CD14-positive monocyte (primary cell): Measurements from ENCODE around the gene NLRP8. TPM values are rescaled to one million over a fixed set of nuclear protein-coding genes. Genes with fewer than 3 reads are reported as not detected.

ENCODE experiments used
- DNase-seq, 3 donors: peaks; one replicate each; pipeline ENCODE4 v3.0.0-alpha.2; 2011 to 2022
- H2AFZ ChIP-seq: 2 replicates; pipeline ENCODE4 v1.6.0; 2012; ENCODE audit warnings: mild to moderate bottlenecking, low read depth, low read length, inconsistent platforms; ENCODE audit not compliant: insufficient read depth, poor library complexity, severe bottlenecking
- H3K27ac ChIP-seq, 2 donors: 1 replicate in 1 of 2; 2 replicates in 1 of 2; pipeline ENCODE4 v1.5.1; 2012 to 2013; ENCODE audit warnings: low read length in 2 of 2, control low read depth in 1 of 2, inconsistent platforms in 1 of 2, low read depth in 1 of 2, mild to moderate bottlenecking in 1 of 2
- H3K27me3 ChIP-seq, 2 donors: one replicate each; pipeline versions ENCODE4 v1.6.0 to v1.6.1; 2011 to 2013; ENCODE audit warnings: low read length in 2 of 2; ENCODE audit not compliant: control insufficient read depth in 2 of 2, insufficient read depth in 2 of 2
- H3K36me3 ChIP-seq, 2 donors: replicated peaks in 1 of 2; 1 replicate in 1 of 2; 2 replicates in 1 of 2; pipeline versions ENCODE4 v1.5.1 to v1.6.1; 2012 to 2013; ENCODE audit warnings: low read length in 2 of 2, control low read depth in 1 of 2, inconsistent platforms in 1 of 2, mild to moderate bottlenecking in 1 of 2; ENCODE audit not compliant: insufficient read depth in 2 of 2, control insufficient read depth in 1 of 2
- H3K4me1 ChIP-seq, 2 donors: 1 replicate in 1 of 2; 2 replicates in 1 of 2; pipeline versions ENCODE4 v1.5.1 to v1.6.1; 2012 to 2013; ENCODE audit warnings: low read length in 2 of 2, control low read depth in 1 of 2, inconsistent platforms in 1 of 2, mild to moderate bottlenecking in 1 of 2, moderate library complexity in 1 of 2; ENCODE audit not compliant: insufficient read depth in 2 of 2, control insufficient read depth in 1 of 2
- H3K4me2 ChIP-seq: replicated peaks from 2 replicates; pipeline ENCODE3; 2012; ENCODE audit warnings: low read length, moderate library complexity, mild to moderate bottlenecking; ENCODE audit not compliant: poor library complexity, severe bottlenecking; ENCODE audit errors: extremely low read depth
- H3K4me3 ChIP-seq, 3 experiments: fragments of 200-600 bp in 1 of 3; sonication (generic) in 1 of 3; replicated peaks in 1 of 3; 1 replicate in 2 of 3; 2 replicates in 1 of 3; pipeline ENCODE4 v1.5.1; 2011 to 2013; ENCODE audit warnings: low read length in 3 of 3, mild to moderate bottlenecking in 3 of 3, control low read depth in 2 of 3, low read depth in 2 of 3, inconsistent platforms in 1 of 3, moderate library complexity in 1 of 3
- H3K79me2 ChIP-seq: 2 replicates; pipeline ENCODE4 v1.6.0; 2012; ENCODE audit warnings: mild to moderate bottlenecking, control low read depth, inconsistent platforms, low read length, moderate library complexity; ENCODE audit not compliant: insufficient read depth
- H3K9ac ChIP-seq: 2 replicates; pipeline ENCODE4 v1.6.0; 2017; ENCODE audit warnings: low read length, mild to moderate bottlenecking; ENCODE audit not compliant: insufficient read depth, poor library complexity, severe bottlenecking
- H3K9me3 ChIP-seq, 2 donors: replicated peaks in 1 of 2; 1 replicate in 1 of 2; 2 replicates in 1 of 2; pipeline versions ENCODE4 v1.5.1 to v1.6.1; 2012 to 2013; ENCODE audit warnings: low read length in 2 of 2, control low read depth in 1 of 2; ENCODE audit not compliant: control insufficient read depth in 1 of 2, insufficient read depth in 1 of 2
- H4K20me1 ChIP-seq: 2 replicates; pipeline ENCODE4 v1.6.0; 2012; ENCODE audit warnings: mild to moderate bottlenecking, low read length, control low read depth, moderate library complexity; ENCODE audit not compliant: insufficient read depth
- H3K27ac Mint-ChIP-seq, 7 donors: one replicate each; pipeline ENCODE4 v1.8.0; 2020; ENCODE audit warnings: mild to moderate bottlenecking in 7 of 7, mixed read lengths in 7 of 7, moderate library complexity in 6 of 7, inconsistent platforms in 2 of 7
- H3K27me3 Mint-ChIP-seq, 3 donors: one replicate each; pipeline ENCODE4 v1.8.0; 2021 to 2022; ENCODE audit warnings: low read depth in 3 of 3, mild to moderate bottlenecking in 3 of 3, mixed read lengths in 3 of 3, moderate library complexity in 3 of 3, inconsistent platforms in 1 of 3
- H3K36me3 Mint-ChIP-seq, 2 donors: one replicate each; pipeline ENCODE4 v1.8.0; 2020; ENCODE audit warnings: mixed read lengths in 2 of 2, inconsistent platforms in 1 of 2, mild to moderate bottlenecking in 1 of 2
- H3K4me1 Mint-ChIP-seq: one replicate; pipeline ENCODE4 v1.8.0; 2020; ENCODE audit warnings: mild to moderate bottlenecking, mixed read lengths
- H3K4me3 Mint-ChIP-seq, 2 donors: one replicate each; pipeline ENCODE4 v1.8.0; 2020; ENCODE audit warnings: mild to moderate bottlenecking in 2 of 2, mixed read lengths in 2 of 2, moderate library complexity in 1 of 2
- H3K9me3 Mint-ChIP-seq, 7 donors: one replicate each; pipeline ENCODE4 v1.8.0; 2020 to 2022; ENCODE audit warnings: mixed read lengths in 7 of 7, mild to moderate bottlenecking in 6 of 7, moderate library complexity in 6 of 7, inconsistent platforms in 2 of 7
- whole genome bisulfite sequencing: methylation state at CpG from one replicate; pipeline ENCODE4 v1.1.5; 2013; ENCODE audit warnings: missing lambda C conversion rate; ENCODE audit not compliant: insufficient coverage; 5-methylcytosine and 5-hydroxymethylcytosine counted together
- intact Hi-C, 2 donors: fragments of 100-400 bp; cut with micrococcal nuclease; formaldehyde crosslinking; loops; one replicate each; pipeline versions ENCODE4 v1.15.0 to v1.15.1; 2023
- polyA plus RNA-seq, 3 donors: library from polyadenylated mRNA; depleted of rRNA in 1 of 3; unstranded in 2 of 3; stranded (reverse) in 1 of 3; fragments of 300-500 nt in 2 of 3; fragments of >200 nt in 1 of 3; fragmentation: Illumina TruSeq in 2 of 3; gene quantifications; 1 replicate in 2 of 3; 2 replicates in 1 of 3; pipeline ENCODE4 v1.2.3, GENCODE V29; 2012 to 2021
- TF ChIP-seq, protein P1 (sequence below): fragments of 200-600 bp; IDR thresholded peaks from one replicate; pipeline ENCODE4 v1.8.0; 2022; ENCODE audit warnings: antibody characterized with exemption, mild to moderate bottlenecking

Gene NLRP8
- polyA plus RNA-seq, 3 donors = not detected

- Mint-ChIP-seq H3K27me3 (no peaks in the 10 kb centered on the region), H3K4me1 (no peaks in the 10 kb centered on the region), H3K4me3 (no peak overlapping the region), H3K27ac (peak overlapping the region in 1 of 7 donors; percentile 42), H3K36me3 (no peaks in the 10 kb centered on the region), H3K9me3 (peaks cover 18 to 60% (median 52%) of the 10 kb centered on the region in 7 donors)
- H3K27me3 ChIP-seq = no peaks in the 10 kb centered on the region
- no peaks in the 10 kb centered on the region for H3K36me3 ChIP-seq
- H4K20me1 ChIP-seq = no peaks in the 10 kb centered on the region
- no peaks in the 10 kb centered on the region for H3K4me1 ChIP-seq
- no peak overlapping the region for H3K9ac ChIP-seq
- TF ChIP-seq, protein P1, sequence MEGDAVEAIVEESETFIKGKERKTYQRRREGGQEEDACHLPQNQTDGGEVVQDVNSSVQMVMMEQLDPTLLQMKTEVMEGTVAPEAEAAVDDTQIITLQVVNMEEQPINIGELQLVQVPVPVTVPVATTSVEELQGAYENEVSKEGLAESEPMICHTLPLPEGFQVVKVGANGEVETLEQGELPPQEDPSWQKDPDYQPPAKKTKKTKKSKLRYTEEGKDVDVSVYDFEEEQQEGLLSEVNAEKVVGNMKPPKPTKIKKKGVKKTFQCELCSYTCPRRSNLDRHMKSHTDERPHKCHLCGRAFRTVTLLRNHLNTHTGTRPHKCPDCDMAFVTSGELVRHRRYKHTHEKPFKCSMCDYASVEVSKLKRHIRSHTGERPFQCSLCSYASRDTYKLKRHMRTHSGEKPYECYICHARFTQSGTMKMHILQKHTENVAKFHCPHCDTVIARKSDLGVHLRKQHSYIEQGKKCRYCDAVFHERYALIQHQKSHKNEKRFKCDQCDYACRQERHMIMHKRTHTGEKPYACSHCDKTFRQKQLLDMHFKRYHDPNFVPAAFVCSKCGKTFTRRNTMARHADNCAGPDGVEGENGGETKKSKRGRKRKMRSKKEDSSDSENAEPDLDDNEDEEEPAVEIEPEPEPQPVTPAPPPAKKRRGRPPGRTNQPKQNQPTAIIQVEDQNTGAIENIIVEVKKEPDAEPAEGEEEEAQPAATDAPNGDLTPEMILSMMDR = no peak
- DNase-seq = no peak
- H3K27ac ChIP-seq = no peak overlapping the region
- H3K9me3 ChIP-seq = peaks cover 30 to 54% of the 10 kb centered on the region in 2 donors
- H3K79me2 ChIP-seq = no peaks in the 10 kb centered on the region
- WGBS = no CpG with 5 or more reads among the region's 3 CpGs
- no peak overlapping the region for H3K4me2 ChIP-seq
- intact Hi-C loops = no loop called here
- H3K4me3 ChIP-seq = no peak overlapping the region
- H2AFZ ChIP-seq = no peak overlapping the region
Observed at GRCh38 chr19:55973982-55974381, 26.4 kb downstream of the NLRP8 start.

DNA sequence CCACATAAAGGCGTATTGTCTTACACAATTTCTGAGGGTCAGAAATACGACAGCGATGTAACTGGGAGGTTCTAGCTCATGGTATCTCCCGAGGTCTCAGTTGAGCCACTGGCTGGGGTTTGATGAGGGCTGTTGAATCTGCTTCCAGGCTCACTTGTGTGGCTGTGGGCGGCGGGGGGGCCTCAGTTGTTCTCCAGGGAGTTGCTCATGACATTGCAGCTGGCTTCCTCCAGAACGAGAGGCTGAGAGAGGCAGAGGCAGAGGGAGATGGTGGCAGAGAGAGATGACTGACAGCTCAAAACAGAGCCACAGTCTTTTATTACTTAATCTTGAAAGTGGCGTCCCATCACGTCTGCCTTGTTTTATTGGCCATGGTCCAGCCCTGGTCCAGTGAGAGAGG is 32.8 kb downstream of the NLRP8 start:
- no peak overlapping the region for H3K4me3 Mint-ChIP-seq
- H3K9me3 Mint-ChIP-seq = peaks cover 11 to 68% (median 40%) of the 10 kb centered on the region in 7 donors
- Histone ChIP-seq H2AFZ (no peak overlapping the region), H4K20me1 (no peaks in the 10 kb centered on the region), H3K9me3 (peaks cover 28 to 51% of the 10 kb centered on the region in 2 donors), H3K4me2 (no peak overlapping the region), H3K27me3 (no peaks in the 10 kb centered on the region), H3K36me3 (no peaks in the 10 kb centered on the region), H3K27ac (no peak overlapping the region), H3K4me1 (no peaks in the 10 kb centered on the region), H3K4me3 (no peak overlapping the region), H3K79me2 (no peaks in the 10 kb centered on the region), H3K9ac (no peak overlapping the region)
- H3K4me1 Mint-ChIP-seq = no peaks in the 10 kb centered on the region
- 84% methylated on average over 8 of the region's 9 CpGs for WGBS
- TF ChIP-seq, protein P1 = no peak
- H3K27me3 Mint-ChIP-seq = peaks cover 0 to 1% (median 0%) of the 10 kb centered on the region in 3 donors
- intact Hi-C loops = no loop called here
- H3K27ac Mint-ChIP-seq = no peak overlapping the region
- DNase-seq = no peak
- H3K36me3 Mint-ChIP-seq = no peaks in the 10 kb centered on the region
